Glomerular visceral epithelial cell (primary cell): ENCODE results near the gene CYTH2.

Experiments
- DNase-seq: peaks from one replicate; pipeline ENCODE4 v3.0.0-alpha.2; 2016; ENCODE audit errors: extremely low spot score

The CYTH2 gene, protein sequence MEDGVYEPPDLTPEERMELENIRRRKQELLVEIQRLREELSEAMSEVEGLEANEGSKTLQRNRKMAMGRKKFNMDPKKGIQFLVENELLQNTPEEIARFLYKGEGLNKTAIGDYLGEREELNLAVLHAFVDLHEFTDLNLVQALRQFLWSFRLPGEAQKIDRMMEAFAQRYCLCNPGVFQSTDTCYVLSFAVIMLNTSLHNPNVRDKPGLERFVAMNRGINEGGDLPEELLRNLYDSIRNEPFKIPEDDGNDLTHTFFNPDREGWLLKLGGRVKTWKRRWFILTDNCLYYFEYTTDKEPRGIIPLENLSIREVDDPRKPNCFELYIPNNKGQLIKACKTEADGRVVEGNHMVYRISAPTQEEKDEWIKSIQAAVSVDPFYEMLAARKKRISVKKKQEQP

DNA sequence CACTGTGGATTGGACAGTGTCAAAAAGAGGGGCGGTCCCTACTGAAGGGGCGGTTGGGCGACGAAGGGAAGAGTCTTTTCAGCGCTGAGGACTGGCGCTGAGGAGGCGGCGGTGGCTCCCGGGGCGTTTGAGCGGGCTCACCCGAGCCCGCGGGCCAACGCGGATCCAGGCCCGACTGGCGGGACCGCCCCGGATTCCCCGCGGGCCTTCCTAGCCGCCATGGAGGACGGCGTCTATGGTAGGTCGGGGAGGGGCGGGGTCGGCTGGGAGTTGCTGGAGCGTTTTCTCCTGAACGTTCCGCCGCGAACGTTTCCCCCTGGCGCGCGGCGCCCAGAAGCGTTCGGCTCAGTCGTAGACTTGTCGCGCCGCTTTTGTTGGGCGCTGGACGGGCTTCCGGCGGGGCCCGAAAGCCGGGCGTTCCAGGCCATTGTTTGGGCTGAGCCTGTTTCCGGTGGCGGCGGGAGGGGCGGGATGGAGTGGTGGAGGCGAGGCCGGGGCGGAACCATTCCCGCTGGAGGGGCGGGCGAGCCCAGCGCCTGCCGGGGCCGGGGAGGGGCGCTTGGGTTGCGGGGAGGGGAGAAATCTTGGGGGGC, at the start of gene CYTH2:
Gene CYTH2, plus strand, starts transcription at position 81 of the 593 bp plus-strand sequence. Its CDS starts 139 bp downstream, at position 220.
- peak; percentile 87 for DNase-seq

DNA sequence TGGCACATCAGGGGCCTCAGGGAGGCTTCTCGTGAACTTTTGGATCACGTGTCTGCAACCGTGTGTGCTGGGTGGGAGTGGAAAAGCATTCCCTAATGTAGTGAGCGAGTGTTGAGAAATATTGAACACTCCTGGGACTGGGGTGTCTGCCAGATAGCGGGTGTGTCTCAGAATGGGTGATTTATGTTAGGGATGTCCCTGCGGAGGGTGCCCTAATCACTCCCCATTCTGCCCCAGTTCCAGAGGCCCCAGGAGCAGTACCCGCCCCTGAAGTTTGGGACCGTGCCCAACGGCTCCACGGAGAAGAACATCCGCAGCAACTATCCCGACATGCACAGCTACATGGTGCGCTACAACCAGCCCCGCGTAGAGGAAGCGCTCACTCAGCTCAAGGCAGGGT, 47.6 kb upstream of the CYTH2 start:
- DNase-seq = no peak

DNA sequence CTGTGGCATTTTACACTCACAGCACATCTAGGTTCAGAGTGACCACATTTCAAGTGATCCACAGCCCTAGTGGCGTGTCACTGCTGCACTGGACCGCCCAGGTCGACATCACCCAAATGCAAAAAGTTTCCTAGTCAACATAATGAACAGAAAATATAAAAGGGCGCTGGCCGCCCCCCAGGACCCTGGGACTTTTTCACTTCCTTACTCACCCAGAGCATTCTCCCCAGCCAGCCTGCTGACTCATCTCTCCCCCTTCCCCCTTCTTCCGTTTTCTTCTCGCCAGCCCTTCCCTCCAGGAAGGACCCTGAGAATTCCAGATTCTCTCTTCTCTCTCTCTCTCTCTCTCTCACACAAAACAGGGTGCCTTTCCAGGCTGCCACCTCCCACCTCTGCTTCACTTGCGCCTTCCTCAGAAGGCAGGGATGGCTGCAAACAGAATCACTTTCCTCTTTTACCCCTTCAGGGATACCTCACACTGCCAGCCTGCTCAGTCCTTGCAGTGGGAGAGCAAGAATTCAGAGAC, 44.4 kb upstream of the CYTH2 start:
- DNase-seq = peak; percentile 73

DNA sequence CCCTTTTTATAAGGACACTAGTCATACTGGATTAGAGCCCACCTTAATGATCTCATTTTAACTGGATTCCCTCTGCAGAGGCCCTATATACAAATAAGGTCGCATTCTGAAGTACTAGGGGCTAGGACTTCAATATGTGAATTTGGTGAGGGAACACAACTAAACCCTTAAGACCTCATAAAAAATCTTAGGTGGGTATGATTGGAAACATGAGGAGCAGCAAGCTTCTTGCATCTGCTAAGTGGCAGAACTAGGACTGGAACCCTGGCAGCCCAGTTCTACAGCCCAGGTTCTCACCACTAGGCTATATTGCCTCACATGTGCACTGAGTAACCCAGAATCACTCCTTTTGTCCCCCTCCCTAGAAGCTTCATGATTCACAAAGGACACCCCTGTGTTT, 40.5 kb upstream of the CYTH2 start:
- DNase-seq = no peak

DNA sequence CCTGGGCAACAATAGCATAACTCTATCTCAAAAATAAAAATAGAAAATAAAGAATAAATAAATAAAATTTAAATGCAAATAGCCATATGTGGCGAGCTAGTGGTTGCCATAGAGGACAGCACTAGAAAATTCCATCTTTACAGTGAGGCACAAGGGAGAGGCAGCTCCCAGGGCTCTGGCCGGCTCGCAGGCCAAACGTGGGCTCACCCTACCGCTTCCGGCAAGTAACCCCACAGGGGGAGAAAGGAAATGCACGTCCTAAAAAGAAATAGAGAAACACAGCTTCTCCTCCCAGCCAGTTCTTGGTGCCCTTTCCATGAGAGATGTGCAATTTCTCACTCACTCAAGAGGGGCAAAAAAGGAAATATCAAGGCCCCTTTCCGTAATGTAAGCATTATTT, 35.8 kb upstream of the CYTH2 start:
- DNase-seq = no peak

DNA sequence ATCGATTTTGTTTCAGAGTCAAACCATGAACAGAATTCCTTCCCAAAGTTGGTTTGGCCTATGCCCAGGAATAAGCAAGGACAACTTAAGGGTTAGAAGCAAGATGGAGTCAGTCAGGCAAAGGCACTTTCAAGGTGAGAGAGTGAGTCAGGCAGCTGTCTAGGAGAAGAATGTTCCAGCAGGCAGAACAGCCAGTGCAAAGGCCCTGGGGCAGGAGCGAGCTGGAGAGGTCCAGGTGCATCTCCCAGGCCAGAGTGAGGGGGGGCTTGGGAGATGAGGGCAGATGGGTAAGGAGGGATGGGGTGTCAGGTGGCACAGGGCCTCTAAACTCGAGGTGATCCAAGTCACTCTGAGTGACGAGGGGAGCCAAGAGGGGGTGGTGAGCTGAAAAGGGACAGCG, 32.6 kb upstream of the CYTH2 start:
- no peak for DNase-seq

DNA sequence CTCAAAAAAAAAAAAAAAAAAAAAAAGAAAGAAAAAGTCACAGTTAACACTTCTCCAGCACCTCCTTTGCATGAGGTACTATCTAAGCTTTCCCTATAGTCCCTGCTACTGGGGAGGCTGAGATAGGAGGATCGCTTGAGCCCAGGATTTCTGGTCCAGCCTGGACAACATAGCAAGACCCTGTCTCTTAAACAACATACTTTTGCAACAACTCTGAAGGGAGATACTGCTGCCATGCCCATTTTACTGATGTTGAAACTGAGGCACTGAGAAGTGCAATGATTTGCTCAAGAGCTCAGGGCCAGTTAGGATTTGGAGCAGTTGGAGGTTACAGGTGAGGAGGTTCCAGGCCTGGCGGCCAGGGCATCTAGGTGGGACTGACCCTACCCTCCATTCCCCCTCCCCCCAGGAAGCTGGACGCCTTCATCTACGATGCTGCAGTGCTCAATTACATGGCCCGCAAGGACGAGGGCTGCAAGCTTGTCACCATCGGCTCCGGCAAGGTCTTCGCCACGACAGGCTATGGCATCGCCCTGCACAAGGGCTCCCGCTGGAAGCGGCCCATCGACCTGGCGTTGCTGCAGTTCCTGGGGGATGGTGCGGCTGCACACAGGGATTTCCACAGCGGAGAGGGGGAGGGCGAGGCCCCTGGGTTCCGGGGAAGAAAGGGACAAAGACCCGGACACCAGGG, 27.7 kb upstream of the CYTH2 start:
- DNase-seq = no peak

DNA sequence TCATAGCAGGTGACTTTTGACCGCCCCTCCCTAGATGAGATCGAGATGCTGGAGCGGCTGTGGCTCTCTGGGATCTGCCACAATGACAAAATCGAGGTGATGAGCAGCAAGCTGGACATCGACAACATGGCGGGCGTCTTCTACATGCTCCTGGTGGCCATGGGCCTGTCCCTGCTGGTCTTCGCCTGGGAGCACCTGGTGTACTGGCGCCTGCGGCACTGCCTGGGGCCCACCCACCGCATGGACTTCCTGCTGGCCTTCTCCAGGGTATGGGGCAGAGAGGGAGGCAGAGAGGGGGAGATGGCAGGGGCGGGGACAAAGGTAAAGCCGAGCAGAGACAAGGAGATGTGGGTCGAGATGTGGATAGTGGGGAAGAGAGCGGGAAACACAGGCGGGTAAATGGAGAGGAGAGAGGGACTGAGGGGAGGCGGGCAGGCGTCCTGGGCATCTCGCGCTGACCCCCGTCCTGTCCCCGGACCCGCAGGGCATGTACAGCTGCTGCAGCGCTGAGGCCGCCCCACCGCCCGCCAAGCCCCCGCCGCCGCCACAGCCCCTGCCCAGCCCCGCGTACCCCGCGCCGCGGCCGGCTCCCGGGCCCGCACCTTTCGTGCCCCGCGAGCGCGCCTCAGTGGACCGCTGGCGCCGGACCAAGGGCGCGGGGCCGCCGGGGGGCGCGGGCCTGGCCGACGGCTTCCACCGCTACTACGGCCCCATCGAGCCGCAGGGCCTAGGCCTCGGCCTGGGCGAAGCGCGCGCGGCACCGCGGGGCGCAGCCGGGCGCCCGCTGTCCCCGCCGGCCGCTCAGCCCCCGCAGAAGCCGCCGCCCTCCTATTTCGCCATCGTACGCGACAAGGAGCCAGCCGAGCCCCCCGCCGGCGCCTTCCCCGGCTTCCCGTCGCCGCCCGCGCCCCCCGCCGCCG, 26.8 kb upstream of the CYTH2 start:
- DNase-seq = no peak

DNA sequence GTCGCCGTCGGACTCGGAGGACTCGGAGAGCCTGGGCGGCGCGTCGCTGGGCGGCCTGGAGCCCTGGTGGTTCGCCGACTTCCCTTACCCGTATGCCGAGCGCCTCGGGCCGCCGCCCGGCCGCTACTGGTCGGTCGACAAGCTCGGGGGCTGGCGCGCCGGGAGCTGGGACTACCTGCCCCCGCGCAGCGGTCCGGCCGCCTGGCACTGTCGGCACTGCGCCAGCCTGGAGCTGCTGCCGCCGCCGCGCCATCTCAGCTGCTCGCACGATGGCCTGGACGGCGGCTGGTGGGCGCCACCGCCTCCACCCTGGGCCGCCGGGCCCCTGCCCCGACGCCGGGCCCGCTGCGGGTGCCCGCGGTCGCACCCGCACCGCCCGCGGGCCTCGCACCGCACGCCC, 25.9 kb upstream of the CYTH2 start:
- no peak for DNase-seq

DNA sequence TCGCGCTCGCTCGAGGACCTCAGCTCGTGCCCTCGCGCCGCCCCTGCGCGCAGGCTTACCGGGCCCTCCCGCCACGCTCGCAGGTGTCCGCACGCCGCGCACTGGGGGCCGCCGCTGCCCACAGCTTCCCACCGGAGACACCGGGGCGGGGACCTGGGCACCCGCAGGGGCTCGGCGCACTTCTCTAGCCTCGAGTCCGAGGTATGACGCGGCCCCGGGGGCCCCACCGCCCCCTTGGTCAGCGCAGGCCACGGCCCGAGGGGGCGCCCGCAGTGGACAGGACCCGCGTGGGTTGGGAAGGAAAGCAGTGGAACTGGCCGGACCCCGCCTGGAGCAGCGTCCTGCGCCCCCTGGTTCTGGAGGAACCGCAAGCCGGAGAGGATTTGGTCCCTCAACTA, 25.4 kb upstream of the CYTH2 start:
- no peak for DNase-seq

DNA sequence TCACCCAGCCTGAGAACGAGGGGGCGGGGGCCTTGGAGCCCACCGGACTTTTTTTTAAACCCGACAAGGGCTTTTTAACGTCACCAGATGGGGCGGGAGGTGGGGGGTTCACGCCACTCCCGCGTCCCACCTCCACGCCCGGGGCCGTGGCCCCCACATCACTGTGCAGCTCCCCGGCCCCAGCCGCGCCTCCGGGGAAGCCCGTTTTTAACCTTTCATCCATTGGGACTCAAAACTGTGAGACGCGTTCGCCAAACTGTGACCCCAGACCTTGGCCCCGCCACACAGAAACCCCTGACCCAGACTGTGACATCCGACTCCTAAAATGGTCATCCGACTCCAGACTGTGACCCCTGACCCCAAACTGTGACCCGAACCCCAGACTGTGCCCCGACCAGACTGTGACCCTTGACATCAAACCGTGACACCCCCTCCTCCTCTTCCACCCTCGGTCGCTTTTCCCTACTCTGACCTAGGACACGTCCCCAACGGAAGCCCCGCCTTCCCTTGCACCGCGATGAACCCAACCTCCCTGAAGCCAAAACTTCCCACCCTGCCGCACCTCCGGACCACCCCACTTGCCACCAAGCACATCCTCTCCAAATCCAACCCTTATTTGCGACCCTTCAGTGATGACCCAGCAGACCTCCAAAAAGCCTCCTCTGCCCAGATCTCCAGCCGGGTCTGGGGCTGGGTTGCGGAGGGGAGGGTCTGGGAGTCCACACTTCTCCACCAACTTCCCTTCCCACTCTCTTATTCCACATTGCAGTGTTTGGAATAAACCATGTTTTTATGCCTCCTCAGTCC, 24.8 kb upstream of the CYTH2 start:
- no peak for DNase-seq

DNA sequence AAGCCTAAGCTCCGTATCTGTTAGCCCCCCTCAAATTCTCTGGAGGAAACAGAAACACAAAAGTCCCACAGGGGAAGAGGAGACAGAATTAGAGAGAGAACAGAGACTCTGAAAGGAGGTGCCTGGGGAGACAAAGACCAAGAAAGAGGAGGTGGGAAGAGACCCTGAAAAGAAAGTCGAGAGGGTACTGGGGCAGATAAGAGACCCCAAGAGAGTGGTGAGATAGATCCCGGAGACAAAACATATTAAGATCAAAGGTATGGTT, 24.3 kb upstream of the CYTH2 start:
- no peak for DNase-seq

DNA sequence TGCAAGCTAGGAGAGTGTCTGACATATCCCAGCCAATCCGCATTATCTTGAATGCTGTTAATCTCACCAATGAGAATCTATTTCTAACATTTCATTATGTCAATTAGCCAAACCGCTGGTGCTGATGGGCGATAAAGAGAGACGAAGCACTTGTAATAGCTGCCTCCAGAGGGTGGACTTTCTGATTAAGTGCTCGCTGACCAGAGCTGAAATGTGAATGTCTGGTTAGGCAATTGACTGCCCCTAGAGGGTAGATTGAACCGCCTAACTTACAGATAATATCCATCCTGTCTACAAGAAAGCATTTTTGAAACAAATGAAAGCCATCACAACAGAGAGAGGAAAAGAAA, 23.9 kb upstream of the CYTH2 start:
- DNase-seq = peak; percentile 83

DNA sequence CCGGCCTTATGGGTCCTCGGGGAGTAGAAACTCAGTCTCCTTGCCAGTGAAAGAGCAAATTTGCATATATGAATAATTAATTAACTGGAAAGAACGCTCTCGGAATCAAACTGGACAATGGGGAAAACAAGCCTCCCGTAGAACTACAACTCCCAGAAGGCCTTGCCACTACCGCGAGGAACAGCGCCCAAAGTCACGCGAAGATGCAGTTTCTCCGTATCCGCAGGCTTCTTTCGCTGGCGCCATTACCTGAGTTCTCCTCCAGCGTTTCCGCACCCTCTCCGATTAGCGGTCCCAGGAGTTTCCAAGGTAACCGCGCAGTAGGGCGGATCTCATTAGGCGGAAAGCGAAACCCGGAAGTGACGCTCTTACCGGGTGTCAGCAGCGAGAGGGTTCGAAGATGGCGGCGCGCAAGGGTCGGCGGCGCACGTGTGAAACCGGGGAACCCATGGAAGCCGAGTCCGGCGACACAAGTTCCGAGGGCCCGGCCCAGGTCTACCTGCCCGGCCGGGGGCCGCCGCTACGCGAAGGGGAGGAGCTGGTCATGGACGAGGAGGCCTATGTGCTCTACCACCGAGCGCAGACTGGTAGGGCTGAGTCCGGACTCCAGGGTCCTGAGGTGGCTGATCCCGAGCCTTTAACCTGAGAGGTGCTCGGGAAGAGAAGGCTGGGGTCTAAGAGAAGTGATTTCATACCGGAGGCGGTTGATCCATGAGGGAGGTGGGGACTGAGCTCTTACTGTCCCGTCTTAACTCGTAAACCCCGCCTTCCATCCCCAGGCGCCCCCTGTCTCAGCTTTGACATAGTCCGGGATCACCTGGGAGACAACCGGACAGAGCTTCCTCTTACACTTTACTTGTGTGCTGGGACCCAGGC, 23.3 kb upstream of the CYTH2 start, which contains the start of gene GRWD1:
Gene GRWD1, plus strand, starts transcription at position 378 of the 876 bp plus-strand sequence. Its CDS starts 23 bp downstream, at position 401.
- peak; percentile 96 for DNase-seq

DNA sequence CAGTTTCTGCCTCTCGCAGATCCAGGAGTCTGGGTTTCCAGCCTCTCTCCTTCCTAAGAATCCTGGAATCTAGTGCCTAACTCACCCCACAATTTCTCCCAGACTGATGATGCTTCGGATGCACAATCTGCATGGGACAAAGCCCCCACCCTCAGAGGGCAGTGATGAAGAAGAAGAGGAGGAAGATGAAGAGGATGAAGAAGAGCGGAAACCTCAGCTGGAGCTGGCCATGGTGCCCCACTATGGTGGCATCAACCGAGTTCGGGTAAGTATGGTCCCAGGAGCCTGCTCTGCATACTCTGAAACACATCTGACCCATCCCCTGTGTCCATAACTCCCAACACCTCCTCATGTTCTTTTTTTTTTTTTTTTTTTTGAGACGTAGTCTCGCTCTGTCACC, 22.6 kb upstream of the CYTH2 start:
- no peak for DNase-seq

DNA sequence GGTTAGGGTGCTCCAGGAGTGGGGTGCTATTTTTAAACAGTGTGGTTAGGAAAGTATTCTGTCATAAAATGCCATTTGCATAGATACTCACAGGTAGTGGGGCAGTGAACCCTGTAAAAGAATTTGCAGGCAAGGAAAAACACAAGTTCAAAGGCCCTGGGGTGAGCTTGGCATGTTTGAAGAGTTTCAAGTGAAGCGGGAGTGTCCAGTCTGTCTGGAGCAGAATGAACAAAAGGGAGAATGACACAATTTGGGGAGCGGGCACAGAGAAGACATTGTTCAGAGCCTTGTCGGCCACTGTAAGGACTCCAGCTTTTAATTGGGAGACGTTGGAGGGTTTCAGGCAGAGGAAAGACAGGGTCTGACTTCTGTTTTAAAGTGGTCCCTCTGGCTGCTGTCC, 20.6 kb upstream of the CYTH2 start:
- DNase-seq = no peak

DNA sequence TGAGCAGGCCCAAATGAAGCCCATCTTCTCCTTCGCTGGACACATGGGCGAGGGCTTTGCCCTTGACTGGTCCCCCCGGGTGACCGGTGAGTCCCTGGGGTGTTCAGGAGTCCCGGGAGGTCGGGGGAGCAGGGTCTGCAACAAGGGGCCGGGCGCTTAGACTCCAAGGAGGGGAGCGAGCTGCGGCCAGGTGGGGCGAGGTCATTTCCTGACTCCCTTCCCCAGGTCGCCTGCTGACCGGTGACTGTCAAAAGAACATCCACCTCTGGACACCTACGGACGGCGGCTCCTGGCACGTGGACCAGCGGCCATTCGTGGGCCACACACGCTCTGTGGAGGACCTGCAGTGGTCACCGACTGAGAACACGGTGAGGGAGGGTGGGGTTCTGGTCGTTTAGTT, 18.7 kb upstream of the CYTH2 start:
- no peak for DNase-seq

DNA sequence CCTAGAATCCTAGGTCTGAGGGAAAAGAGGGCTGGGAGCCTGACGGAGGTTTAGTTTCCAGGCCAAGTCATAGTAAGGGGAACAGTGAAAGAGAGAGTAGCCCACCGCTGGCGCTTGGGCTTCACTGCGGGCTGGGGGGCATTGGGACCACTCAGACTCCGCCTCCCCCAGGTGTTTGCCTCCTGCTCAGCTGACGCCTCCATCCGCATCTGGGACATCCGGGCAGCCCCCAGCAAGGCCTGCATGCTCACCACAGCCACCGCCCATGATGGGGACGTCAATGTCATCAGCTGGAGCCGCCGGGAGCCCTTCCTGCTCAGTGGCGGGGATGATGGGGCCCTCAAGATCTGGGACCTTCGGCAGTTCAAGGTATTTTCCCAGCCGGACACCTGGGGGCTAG, 18.3 kb upstream of the CYTH2 start:
- DNase-seq = no peak

DNA sequence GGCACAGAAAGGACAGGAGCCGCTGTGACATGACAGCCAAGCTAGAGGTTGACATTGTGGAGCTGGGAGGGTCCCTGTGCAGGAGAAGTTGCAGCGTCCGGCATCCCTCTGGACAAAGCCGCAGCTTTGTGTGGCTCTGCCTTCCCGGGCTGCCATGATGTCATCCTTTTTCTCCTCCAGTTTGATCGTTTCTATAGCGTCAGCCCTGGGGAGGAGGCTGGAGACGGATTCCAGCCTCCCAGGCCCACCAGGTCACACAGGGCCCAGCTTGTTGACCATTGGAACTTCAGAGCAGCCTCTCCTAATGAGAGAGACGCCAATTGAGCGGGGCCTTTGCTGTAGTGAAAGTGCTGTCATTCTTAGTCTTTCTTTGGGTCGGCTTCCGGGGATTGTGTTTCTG, 17.5 kb upstream of the CYTH2 start:
- no peak for DNase-seq
